DOHH2 (cell line): ENCODE results near the gene LAMA3.

Experiments
- EZH2phosphoT487 ChIP-seq: fragments of 200-600 bp; sonication (generic); IDR thresholded peaks from 2 replicates; pipeline ENCODE4 v1.6.1; 2017; ENCODE audit warnings: borderline replicate concordance, mild to moderate bottlenecking, antibody characterized with exemption, low read length, moderate library complexity, mixed read lengths
- TF ChIP-seq, protein P1 (sequence below): fragments of 200-600 bp; sonication (generic); IDR thresholded peaks from one replicate; pipeline ENCODE4 v1.5.1; 2014; ENCODE audit warnings: antibody characterized with exemption, mild to moderate bottlenecking, low read depth, low read length; ENCODE audit not compliant: poor library complexity, severe bottlenecking

DNA sequence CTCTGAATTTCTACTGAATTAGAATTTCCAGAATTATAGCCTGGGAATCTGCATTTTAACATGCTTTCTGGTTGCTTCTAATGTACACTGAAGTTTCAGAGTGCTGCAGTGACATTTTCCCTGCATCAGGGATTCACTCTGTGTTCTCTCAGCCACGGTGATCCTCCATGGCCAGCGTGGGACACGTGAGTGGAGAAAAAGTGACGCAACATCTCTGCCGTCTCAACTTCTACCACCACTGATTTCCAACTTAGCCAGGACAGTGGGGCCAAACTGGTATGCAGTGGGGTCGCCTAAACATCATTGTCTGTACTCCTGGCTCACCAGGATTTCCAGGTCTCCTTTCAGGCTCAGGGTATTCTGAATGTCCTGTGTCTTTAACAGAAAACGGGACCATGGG, 44.6 kb downstream of the LAMA3 start:
- TF ChIP-seq EZH2phosphoT487, result no peak
- TF ChIP-seq, protein P1, sequence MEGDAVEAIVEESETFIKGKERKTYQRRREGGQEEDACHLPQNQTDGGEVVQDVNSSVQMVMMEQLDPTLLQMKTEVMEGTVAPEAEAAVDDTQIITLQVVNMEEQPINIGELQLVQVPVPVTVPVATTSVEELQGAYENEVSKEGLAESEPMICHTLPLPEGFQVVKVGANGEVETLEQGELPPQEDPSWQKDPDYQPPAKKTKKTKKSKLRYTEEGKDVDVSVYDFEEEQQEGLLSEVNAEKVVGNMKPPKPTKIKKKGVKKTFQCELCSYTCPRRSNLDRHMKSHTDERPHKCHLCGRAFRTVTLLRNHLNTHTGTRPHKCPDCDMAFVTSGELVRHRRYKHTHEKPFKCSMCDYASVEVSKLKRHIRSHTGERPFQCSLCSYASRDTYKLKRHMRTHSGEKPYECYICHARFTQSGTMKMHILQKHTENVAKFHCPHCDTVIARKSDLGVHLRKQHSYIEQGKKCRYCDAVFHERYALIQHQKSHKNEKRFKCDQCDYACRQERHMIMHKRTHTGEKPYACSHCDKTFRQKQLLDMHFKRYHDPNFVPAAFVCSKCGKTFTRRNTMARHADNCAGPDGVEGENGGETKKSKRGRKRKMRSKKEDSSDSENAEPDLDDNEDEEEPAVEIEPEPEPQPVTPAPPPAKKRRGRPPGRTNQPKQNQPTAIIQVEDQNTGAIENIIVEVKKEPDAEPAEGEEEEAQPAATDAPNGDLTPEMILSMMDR, result no peak
